HG02870 (cell line): Measurements from ENCODE around the gene NUDT12.

ENCODE experiments used
- ATAC-seq: cut with Tn5 transposase; IDR thresholded peaks from one replicate; pipeline ENCODE4 v1.9.1; 2021; ENCODE audit warnings: mild to moderate bottlenecking, moderate library complexity; ENCODE audit not compliant: unreplicated experiment

The NUDT12 gene

DNA sequence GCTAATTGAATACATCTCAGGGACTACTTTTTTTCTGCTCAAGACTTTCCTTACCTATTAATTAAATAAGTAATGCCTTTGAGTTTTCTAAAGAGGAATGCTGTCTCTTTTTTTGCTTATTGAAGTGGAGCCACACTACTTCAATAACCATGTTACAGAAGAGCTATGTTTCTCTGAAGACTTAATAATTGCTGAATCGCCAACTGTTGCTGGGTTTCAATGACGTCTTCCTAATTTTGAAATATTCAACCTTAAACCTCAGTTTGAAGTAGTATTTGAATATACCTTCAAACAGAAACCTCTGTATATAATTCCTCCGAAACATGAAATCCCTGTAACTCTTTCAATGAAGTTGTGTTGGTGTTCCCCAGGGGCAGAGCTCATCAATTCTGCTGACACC is 21.0 kb downstream of the NUDT12 start:
- ATAC-seq = no peak

DNA sequence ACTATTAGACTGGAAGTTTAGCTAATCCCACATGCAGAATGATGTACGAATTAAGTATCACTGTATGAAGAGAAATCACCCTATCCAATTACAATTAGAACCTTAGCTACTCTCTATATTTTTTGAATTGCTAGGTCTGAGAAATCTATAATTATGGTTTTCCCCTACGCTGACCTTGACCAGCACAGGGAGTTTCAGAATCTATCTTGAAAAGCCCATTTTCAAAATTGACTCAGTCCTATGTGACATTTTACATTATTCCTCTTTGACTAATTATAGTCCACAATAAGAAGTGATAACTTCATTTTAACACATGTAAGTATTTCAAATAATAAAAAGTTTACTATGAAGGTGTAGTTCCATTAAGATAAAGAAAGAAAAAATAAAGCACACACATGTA is 21.5 kb downstream of the NUDT12 start:
- peak; percentile 68 for ATAC-seq

DNA sequence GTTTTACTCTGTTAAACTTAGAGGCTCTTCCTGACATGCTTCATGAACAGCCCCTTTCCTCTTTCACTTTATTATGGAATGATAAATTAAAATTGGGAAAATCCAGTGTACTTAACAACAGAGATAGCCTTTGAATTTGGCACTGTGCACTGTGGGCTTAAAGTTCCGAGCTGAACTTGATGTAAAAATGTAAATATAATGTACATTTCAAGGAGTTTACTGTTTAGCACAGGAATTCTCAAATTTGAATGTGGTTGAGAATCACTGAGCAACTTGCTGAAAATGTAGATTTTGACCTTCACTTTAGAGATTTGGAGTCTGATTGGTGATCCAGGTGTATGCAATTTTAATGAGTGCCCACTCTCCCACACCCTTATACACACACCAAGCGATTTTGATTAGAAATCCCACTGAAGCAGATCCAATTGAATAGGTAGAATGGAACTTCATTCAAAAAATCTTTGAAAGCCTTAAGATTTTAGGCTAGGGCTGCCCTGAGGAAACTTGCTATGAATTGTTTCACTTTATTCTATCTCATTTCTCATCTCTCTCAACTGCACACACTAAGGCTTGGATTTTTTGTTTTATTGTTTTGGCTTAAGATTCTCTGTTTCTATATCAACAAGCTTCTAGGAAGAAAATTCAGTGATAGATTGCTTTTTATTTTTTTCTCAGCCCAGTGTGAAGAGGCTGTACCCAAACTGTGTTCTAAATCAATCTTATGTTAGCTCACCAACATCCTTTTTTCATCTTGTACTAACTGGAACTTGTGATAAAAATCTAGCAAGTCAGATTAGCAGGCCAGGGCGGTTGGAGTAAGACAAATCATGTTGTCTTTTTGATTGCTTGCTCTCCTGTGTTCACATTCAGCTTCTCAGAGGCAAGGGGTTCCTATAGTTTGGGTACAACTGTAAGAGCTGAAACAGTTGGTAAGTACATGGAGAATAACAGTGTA is 22.9 kb downstream of the NUDT12 start:
- ATAC-seq = no peak

DNA sequence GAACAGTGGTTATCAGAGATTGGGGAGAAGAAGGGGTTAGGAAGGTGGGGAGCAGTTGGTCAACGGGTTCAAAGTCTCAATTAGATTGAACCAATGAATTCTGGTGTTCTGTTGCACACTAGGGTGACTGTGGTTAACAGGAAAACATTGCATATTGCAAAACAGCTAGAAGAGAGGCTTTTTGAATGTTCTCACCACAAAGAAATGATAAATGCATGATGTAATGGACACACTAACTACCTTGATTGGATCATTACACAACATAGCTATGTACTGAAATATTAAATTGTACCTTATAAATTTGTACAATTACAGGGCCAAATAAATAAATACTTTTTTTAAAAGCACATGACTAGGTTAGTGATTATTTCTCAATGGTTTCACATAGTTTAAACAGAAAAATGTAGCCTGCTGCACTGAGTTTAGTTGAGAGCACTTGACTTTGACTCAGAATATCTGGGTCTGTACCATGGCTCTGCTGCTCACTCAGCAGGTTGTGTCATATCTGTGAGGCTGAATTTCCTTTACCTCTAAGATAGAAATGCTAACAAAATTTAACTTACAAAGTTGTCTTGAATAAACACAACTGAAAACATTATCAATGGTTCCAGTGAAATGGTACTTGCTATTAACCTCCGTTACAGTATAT is 30.4 kb downstream of the NUDT12 start:
- no peak for ATAC-seq

DNA sequence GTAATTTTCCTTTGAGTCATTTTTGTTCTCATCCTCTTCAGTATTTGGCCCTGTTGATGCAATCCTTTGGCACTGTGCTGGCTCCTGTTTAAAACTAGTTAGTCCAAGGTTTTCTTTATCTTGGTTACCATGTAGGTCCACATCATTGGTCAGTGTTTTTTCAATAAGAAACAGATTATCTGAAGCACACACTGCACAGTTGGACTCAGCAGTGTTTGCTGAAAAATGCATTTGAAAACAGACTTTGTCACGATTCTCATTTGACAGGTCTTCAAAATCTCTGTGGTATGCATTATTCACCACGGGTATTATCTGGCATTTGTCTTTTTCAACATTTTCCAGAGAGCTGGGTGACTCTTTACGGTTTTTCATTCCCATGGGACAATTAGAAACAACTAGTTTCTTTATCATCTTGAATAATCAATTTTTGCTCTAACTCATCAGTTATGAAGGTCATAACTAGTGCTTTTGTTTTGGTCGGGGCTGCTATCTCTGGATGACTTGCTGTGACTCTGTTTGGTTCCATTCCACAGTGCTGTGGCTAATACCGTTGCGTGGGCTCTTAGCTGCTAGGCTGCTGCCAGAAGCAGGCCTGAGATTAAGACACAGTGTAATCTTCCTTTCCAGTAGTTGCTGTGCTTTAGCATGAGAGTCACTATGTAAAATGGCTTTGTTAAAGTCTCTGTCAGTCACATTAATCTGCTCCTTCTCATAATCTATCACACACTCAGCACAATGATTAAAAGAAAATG is 36.2 kb downstream of the NUDT12 start:
- no peak for ATAC-seq

DNA sequence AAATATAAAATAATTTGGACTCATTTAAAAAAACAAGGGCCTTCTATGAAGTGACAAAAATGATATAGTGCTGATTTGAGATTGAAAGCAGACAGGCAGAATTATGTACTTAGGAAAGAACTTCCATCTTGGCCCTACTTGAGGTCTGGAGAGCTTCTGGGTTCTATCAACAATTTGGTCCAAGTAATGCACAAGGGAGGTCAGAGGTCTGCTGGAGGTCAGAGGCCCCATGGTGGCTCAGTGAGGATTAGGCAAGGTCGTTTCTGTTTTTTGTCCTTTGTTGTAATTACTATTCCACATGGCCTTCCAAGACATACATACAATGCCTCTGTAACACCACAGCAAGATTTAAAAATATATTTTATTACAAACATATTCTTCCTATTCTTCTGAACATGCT is 37.2 kb downstream of the NUDT12 start:
- ATAC-seq = no peak

DNA sequence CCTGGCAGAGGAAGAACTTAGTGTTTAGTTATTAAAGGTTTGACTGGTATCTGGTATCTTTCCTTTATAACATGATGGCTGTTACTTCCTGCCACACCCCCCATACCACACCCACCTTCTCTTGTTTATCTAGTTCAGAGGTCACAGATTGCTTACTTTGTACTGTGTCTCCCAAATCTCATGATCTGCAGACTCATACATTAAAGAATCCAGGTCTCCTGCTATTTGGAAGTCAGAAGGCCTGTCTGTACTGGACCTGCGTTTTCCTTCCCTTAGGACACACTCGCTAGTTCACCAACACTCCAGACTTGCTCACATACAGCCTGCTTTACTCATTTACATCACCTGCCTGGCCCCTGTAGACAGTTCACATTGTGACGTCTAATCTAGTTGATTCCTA is 39.3 kb downstream of the NUDT12 start:
- no peak for ATAC-seq

DNA sequence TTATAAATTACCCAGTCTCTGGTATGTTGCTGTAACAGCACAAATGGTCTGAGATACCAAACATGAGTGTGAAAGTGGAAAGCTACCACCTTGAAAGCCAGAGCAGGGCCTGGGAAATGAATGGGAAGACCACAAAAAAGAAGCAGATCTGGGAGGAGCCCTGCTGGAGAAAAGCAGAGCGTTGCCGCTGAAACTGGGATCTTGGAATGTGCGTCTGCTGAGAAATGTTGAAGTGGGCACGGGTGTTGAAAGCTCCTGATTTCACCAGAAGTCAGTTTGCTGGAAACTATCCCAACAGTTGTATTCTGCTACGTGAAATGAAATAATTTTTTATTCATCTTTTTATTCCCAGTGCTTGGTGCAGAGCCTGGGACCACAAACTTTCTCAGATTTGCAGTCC is 40.0 kb downstream of the NUDT12 start:
- no peak for ATAC-seq

DNA sequence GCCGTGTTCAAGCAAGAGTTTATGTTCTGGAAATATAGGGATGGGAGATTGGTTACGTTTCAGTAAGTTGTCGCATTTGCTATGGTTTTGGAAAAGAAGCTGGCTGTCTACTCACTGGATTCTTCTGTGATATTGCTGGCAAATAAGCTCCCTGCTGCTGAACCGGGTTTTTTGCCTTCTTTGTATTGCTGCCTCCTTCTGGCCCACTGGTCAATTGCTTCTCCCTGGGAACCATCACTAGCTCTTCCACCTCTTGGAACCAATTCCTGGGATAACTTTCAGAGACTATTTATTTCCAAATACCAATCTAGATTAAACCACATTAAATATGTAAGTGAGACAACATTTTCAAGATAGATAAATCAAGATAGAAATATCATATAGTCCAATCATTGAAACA is 43.0 kb downstream of the NUDT12 start:
- ATAC-seq = no peak

DNA sequence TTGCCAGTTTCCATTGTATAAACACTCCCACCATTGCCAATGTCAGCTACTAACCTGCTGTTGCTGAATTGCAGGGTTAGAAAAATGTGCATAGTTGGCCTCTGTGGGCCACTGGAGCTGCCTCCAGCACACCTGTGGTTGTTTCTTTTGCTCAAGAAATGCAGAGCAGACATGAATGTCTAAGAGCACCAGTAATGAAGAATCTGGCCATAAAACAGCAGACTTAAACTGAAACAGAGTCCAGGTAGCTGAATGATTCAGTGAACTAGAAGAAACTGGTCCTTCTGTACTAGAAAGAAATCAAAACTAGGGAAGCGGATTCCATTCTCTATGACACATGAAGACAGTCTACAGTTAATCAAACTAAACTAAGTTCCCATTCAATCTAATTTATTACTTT is 48.2 kb downstream of the NUDT12 start:
- no peak for ATAC-seq

DNA sequence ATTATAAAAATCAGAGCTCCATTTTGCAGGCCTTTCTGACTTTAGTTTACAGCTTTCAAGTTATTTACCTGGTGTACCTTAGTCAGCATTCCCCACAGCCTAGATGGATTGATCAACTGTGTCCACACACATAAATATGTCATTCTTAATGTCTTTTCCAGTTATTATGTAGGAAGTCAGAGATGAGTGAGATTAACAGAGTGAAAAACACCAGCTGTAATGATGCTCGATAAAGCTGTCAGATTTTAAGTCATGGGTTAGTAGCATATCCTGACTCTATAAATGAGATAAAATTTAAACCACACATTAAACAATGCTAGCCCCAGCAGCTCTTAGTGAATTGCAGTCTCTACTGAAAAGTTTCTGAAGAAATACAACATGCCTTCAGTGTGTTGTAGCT is 48.9 kb downstream of the NUDT12 start:
- ATAC-seq = no peak

DNA sequence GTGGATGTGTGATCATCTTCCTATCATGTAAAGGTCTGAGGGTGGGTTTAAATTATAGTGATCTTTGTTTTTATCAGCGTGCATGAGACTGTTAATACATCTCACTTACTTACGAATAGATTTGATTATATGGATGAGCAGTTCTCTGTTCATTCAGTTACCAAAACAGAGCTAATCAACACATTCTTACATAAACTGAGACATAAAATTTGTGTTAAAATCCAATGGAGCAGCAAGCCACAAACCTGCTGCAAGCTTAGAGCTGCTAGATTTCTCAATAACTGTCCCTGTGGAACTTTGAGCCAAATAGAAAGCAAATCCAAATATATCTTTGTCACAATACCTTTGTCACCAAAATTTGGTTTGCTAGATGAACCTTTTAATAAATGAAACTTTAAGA is 50.1 kb downstream of the NUDT12 start:
- ATAC-seq = no peak

DNA sequence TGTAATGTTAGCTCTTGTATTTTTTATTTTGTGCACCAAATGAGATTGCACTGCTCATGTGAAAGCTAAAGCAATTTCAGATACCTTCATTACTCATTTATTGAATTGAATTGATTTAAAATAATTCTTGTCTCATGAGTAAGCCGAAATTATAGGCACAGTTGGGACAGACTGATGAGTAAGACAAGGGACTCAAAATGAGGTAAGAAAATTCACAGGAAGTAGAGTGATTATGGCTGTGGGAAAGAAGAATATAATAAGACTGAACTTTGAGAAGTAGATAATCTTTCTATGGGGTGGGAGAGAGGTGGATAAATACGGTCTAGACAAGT is 51.1 kb downstream of the NUDT12 start:
- no peak for ATAC-seq

DNA sequence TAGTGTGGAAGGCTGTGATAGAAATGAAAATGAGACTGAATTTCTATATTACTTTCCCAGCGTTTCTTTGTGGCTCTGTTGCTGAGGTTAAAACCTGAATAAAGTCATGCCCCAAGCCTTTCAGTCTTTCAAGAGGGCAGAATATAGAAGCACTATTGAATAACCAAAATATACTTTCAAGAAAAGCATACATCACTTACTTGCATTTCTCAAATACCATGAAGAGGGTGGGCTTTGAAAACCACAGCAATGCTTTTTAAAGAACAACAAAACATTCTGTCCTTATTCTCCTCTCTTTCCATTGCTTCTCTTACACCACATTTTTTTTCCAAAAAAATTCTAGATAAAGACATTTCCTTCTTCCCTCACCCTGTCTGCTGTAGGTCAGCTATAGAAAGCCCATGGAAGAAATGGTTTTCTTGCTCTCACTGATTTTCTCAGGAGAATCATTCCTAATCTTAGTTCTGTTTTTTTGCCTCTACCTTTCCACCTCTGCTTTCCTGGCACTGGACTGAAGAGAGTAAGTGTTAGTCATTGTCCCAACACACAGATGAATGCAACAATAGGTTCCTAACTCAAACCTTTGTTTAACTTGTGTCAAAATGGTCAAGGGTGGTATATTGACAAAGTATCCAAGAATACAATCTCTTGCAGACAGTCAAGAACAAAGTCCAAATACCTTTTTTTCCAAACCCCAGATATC is 51.6 kb downstream of the NUDT12 start:
- ATAC-seq = no peak

DNA sequence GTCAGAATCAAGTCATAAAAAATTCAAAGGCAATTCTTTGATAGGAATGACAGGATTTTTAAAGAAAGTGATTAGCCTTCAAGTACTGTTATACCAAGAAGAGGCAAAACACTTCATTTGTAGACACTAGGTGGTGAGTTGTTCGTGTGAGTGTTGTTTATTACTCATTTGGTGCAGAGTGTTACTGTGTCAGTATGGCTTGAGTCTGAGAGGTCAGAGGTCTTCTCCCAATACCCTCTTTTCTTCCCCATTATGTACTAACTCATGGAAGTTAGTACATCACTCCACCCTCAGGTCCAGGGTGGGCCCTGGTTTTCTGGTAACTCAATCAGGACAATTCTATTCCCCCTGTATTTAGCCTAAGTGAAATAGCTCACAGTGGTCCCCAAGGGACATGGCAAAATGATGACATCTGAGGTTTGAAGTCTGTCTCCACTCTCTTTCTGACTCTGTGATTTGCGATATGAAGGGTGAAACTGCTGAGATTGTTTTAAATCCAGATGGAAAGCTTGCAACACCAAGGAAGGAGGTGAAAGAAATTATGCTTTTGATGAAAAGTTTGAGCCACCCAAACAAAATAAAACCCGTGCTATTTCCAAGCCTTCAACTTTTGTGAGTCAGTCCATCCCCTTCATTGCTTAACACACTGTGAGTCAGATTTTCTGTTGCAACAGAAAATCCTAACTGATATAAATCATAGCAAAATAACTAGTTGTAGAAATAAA is 56.8 kb downstream of the NUDT12 start:
- no peak for ATAC-seq

DNA sequence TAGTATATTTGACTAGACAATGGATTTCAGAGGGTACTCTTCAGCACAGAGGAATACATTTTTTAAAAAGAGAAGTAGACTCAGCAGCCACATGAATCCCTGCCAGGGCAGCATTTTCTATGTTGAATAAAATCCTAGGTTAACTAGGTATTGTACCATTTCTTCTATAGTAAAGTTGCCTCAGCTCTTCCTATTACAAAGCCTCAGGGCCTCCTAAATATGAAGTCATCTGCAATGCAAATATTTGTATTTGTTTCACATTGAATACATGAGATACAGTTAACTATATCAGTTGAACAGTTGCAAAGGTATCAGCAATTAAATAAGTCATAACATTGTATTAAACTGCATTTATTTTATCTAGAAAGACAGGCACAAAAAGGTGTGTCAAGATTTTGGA is 59.5 kb downstream of the NUDT12 start:
- ATAC-seq = no peak

DNA sequence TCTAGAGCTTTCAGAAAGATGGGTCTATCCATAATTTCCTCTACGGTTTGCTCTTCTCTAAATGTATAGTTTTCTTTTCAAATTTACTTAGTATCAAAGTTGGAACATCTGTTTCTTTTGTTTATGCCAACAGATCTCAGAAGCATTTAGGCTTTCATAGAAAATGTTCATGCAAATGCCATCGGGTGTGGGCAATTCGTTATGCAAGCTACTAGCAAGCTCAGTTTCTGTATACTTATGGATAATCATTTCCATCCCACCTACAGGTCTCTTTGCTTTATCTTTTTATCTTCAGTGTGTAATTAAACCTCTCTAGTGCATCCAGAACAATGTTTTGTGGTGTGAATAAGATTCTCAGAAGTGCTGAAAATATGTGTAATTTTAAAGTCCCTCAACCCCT is 59.9 kb downstream of the NUDT12 start:
- ATAC-seq = no peak
